IPS DF 6.9 (cell line): ENCODE results near the gene STK36.

Experiments used
- DNase-seq: peaks from one replicate; pipeline ENCODE4 v3.0.0-alpha.2; 2013; ENCODE audit warnings: low read depth, low spot score
- H3K27ac ChIP-seq: one replicate; pipeline ENCODE4 v1.5.1; 2013; ENCODE audit warnings: low read length, control low read depth
- H3K27me3 ChIP-seq: 2 replicates; pipeline ENCODE4 v1.6.1; 2013; ENCODE audit warnings: mild to moderate bottlenecking, low read length; ENCODE audit not compliant: control insufficient read depth, insufficient read depth
- H3K36me3 ChIP-seq: 2 replicates; pipeline ENCODE4 v1.6.1; 2013; ENCODE audit warnings: low read length; ENCODE audit not compliant: control insufficient read depth, insufficient read depth
- H3K4me1 ChIP-seq: 2 replicates; pipeline ENCODE4 v1.6.1; 2013; ENCODE audit warnings: low read length; ENCODE audit not compliant: control insufficient read depth, insufficient read depth
- H3K4me3 ChIP-seq: 2 replicates; pipeline ENCODE4 v1.5.1; 2013; ENCODE audit warnings: mild to moderate bottlenecking, low read length
- H3K9me3 ChIP-seq: 2 replicates; pipeline ENCODE4 v1.6.1; 2013; ENCODE audit warnings: low read length, inconsistent platforms; ENCODE audit not compliant: control insufficient read depth, insufficient read depth
- WGBS: extraction: QIAGEN DNeasy Blood & Tissue Kit; methylation state at CpG from one replicate; pipeline ENCODE4 v1.1.7; 2013; ENCODE audit warnings: mixed read lengths, missing lambda C conversion rate; ENCODE audit not compliant: insufficient read length, insufficient coverage; 5-methylcytosine and 5-hydroxymethylcytosine counted together

STK36 gene

DNA sequence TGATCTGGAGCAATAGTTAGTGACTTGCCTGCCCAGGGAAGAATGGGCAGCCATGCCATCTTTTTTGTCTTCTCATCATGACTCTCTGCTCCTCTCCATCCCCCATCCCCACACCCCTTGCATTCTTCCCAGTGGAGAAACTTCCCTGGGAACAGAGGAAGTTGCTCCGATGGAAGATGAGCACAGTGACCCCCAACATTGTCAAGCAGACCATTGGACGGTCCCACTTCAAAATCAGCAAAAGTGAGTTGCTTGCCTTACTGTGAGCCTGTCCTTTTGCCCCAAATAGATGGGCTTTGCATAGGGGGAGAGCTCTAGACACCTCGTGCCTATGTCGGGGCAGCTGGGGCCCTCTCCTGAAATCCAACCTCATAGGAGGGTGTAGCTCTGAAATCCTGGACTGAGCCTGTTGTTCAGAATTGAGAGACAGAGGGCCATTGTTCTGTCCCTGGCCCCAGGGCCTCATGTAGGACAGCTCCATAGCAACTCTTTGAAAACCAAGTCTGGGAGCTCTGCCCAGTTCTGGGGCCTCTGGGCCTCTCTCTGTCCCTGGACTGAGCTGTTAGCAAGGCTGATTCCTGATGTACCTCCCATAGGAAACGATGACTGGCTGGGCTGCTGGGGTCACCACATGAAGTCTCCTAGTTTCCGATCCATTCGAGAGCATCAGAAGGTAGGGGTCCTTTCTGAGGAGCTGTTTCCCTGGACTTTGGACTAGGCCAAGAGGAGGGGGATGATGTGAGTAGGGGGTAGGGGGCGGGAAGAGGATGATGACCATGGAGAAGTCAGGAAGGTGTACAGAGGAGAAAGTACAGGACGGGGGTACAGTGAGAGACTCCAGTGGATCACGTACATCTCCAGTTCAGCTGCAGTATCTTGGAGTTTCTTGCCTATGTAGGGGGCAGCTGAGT lies 73.9 kb downstream of the STK36 start:
- no peaks in the 10 kb centered on the region for H3K9me3 ChIP-seq
- H3K27ac ChIP-seq = no peak overlapping the region
- no peaks in the 10 kb centered on the region; the same call in 1 of the 2 replicates for H3K27me3 ChIP-seq
- no peak for DNase-seq
- WGBS = 83% methylated on average over 1 of the region's 10 CpGs
- peaks cover 39% of the 10 kb centered on the region for H3K36me3 ChIP-seq
- no peaks in the 10 kb centered on the region for H3K4me1 ChIP-seq
- H3K4me3 ChIP-seq = no peak overlapping the region

DNA sequence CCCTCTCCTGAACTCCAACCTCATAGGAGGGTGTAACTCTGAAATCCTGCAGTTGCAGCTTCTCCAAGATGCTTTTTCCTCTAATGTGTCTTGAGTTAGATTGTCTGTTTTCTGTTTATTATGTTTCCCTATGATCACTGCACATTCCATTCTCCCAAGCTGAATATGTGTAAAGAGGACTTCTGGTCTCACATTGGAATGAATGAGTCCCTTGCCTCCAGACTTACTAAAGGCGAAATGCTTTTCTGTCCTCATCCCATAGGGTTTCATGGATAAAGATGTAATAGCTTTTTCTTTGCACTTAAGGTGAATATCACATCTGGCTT lies 74.5 kb downstream of the STK36 start:
- Histone ChIP-seq H3K36me3 (peaks cover 39% of the 10 kb centered on the region), H3K9me3 (no peaks in the 10 kb centered on the region), H3K4me1 (no peaks in the 10 kb centered on the region), H3K27ac (no peak overlapping the region), H3K27me3 (no peaks in the 10 kb centered on the region; the same call in 1 of the 2 replicates), H3K4me3 (no peak overlapping the region)
- no CpG with 5 or more reads among the region's 1 CpG for WGBS
- DNase-seq = no peak

DNA sequence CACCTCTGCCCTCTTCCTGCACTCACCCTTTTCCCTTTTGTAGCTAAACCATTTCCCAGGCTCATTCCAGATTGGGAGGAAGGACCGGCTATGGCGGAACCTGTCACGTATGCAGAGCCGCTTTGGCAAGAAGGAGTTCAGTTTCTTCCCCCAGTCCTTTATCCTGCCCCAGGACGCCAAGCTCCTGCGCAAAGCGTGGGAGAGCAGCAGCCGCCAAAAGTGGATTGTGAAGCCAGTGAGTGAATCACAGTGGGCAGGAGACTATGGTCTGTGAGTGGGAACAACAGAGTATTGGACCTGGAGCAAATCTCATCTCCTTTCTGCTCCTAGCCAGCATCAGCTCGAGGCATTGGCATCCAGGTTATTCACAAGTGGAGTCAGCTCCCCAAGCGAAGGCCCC lies 75.1 kb downstream of the STK36 start:
- no peak for DNase-seq
- Histone ChIP-seq H3K27me3 (no peaks in the 10 kb centered on the region; the same call in 1 of the 2 replicates), H3K4me3 (no peak overlapping the region), H3K4me1 (no peaks in the 10 kb centered on the region), H3K9me3 (no peaks in the 10 kb centered on the region), H3K36me3 (peaks cover 39% of the 10 kb centered on the region), H3K27ac (no peak overlapping the region)
- WGBS = no CpG with 5 or more reads among the region's 10 CpGs

DNA sequence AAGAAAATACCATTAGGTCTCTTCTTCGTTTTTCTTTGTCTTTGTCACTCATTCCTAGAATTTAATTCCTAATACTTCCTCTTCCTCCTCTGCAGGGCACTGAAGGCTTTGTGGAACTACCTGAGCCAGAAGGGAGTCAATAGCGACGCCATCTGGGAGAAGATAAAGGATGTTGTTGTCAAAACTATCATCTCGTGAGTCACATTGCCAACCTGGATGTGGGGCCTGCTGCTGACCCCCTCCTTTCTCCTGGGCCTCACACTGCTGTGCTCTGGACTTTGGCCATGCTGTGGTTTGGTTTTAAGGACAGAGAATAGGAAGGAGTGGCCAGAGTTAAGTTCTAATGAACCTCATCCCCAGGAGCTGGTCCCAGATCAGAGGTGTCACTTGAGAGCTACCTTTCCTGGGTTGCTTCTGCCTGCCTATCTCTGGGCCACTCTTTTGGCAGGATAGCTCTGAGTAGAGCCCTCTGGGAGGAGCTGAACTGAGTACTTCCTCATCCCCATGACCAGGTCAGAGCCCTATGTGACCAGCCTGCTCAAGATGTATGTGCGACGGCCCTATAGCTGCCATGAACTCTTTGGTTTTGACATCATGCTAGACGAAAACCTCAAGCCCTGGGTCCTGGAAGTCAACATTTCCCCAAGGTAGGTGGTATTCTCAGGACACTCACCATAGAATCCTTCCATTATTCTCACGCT lies 77.0 kb downstream of the STK36 start:
- WGBS = no CpG with 5 or more reads among the region's 8 CpGs
- H3K27ac ChIP-seq = no peak overlapping the region
- peaks cover 48% of the 10 kb centered on the region for H3K36me3 ChIP-seq
- H3K4me1 ChIP-seq = no peaks in the 10 kb centered on the region
- H3K4me3 ChIP-seq = no peak overlapping the region
- H3K27me3 ChIP-seq = no peaks in the 10 kb centered on the region; the same call in 1 of the 2 replicates
- H3K9me3 ChIP-seq = no peaks in the 10 kb centered on the region
- DNase-seq = no peak
